Activated B cell treated with CpG ODN at 0.5 μM for 24 hours (primary cell): ENCODE measurements around the gene CDC42BPB. TPM values are rescaled to one million over a fixed set of nuclear protein-coding genes. Genes with fewer than 3 reads are reported as not detected.

Experiments used
- ATAC-seq: fragments of 200-7000 bp; cut with Tn5 transposase; one replicate; pipeline ENCODE4 v1.10.0; 2021; ENCODE audit warnings: low read depth, mild to moderate bottlenecking, moderate library complexity
- CTCF ChIA-PET: fragments of 350-600 bp; sonication (Branson Sonifier 250); formaldehyde crosslinking; loops from one replicate; lab custom pipeline; 2021; ENCODE audit warnings: antibody characterized with exemption; lab: Charles Lee
- POLR2A ChIA-PET: fragments of 350-600 bp; sonication (Branson Sonifier 250); formaldehyde crosslinking; loops from one replicate; lab custom pipeline; 2021; ENCODE audit warnings: antibody characterized with exemption; lab: Charles Lee
- DNase-seq: peaks from one replicate; pipeline ENCODE4 v3.0.0; 2022
- H3K27ac Mint-ChIP-seq: one replicate; pipeline ENCODE4 v1.8.0; 2020; ENCODE audit warnings: mixed read lengths
- H3K27me3 Mint-ChIP-seq: one replicate; pipeline ENCODE4 v1.8.0; 2021; ENCODE audit warnings: mixed read lengths
- H3K36me3 Mint-ChIP-seq: one replicate; pipeline ENCODE4 v1.8.0; 2021; ENCODE audit warnings: low read depth, mixed read lengths
- H3K4me1 Mint-ChIP-seq: one replicate; pipeline ENCODE4 v1.8.0; 2021; ENCODE audit warnings: mixed read lengths
- H3K4me3 Mint-ChIP-seq: one replicate; pipeline ENCODE4 v1.8.0; 2020; ENCODE audit warnings: mild to moderate bottlenecking, mixed read lengths
- H3K9me3 Mint-ChIP-seq: one replicate; pipeline ENCODE4 v1.8.0; 2020; ENCODE audit warnings: mixed read lengths
- CTCF ChIP-seq: fragments of 200-600 bp; IDR thresholded peaks from one replicate; pipeline ENCODE4 v1.8.0; 2022; ENCODE audit warnings: antibody characterized with exemption, mild to moderate bottlenecking
- intact Hi-C: fragments of 100-400 bp; cut with micrococcal nuclease; formaldehyde crosslinking; loops from one replicate; pipeline ENCODE4 v1.15.1; 2024
- total RNA-seq: library from RNA; stranded (reverse); gene quantifications from 2 replicates; pipeline ENCODE4 v1.2.3, GENCODE V29; 2022

The CDC42BPB gene
- total RNA-seq, 1 donor from 2014 or later: 38.5 TPM

- no peak for TF ChIP-seq CTCF
- Mint-ChIP-seq H3K4me3 (no peak overlapping the region), H3K27ac (no peak overlapping the region), H3K9me3 (peaks cover 6% of the 10 kb centered on the region), H3K36me3 (peaks cover 83% of the 10 kb centered on the region), H3K4me1 (peaks cover 4% of the 10 kb centered on the region), H3K27me3 (no peaks in the 10 kb centered on the region)
- ChIA-PET POLR2A (no interaction called here), CTCF (no interaction called here)
- DNase-seq (no peak), ATAC-seq (no peak)
- intact Hi-C loops: no loop called here
Observed at GRCh38 chr14:102982852-102983470, 74.4 kb downstream of the CDC42BPB start.

GRCh38 chr14:102980409-102980810 is 76.9 kb downstream of the CDC42BPB start:
- H3K9me3 Mint-ChIP-seq: no peaks in the 10 kb centered on the region
- CTCF ChIA-PET: no interaction called here
- H3K4me1 Mint-ChIP-seq: no peaks in the 10 kb centered on the region
- no peak for DNase-seq
- H3K36me3 Mint-ChIP-seq: peaks cover 78% of the 10 kb centered on the region
- intact Hi-C loops: no loop called here
- POLR2A ChIA-PET: no interaction called here
- no peak overlapping the region for H3K27ac Mint-ChIP-seq
- TF ChIP-seq CTCF: no peak
- no peak for ATAC-seq
- H3K4me3 Mint-ChIP-seq: no peak overlapping the region
- H3K27me3 Mint-ChIP-seq: no peaks in the 10 kb centered on the region

GRCh38 chr14:102979406-102979805 is 77.9 kb downstream of the CDC42BPB start:
- TF ChIP-seq CTCF: no peak
- Mint-ChIP-seq H3K27me3 (no peaks in the 10 kb centered on the region), H3K27ac (no peak overlapping the region), H3K4me1 (no peaks in the 10 kb centered on the region), H3K9me3 (no peaks in the 10 kb centered on the region), H3K36me3 (peaks cover 75% of the 10 kb centered on the region), H3K4me3 (no peak overlapping the region)
- ChIA-PET CTCF (no interaction called here), POLR2A (no interaction called here)
- DNase-seq (no peak), ATAC-seq (no peak)
- intact Hi-C loops: no loop called here

- intact Hi-C loops: no loop called here
- no peak for ATAC-seq
- Mint-ChIP-seq H3K4me3 (no peak overlapping the region), H3K27ac (no peak overlapping the region), H3K4me1 (no peaks in the 10 kb centered on the region), H3K9me3 (no peaks in the 10 kb centered on the region), H3K36me3 (peaks cover 76% of the 10 kb centered on the region), H3K27me3 (no peaks in the 10 kb centered on the region)
- TF ChIP-seq CTCF: no peak
- POLR2A ChIA-PET: interaction anchor here (0.7 kb wide), 1 partner anchor 527 kb away, joined by 6 read pairs; no protein-coding TSS in a partner anchor
- CTCF ChIA-PET: no interaction called here
- DNase-seq: no peak
Observed at GRCh38 chr14:102977475-102977874, 79.9 kb downstream of the CDC42BPB start.

- Mint-ChIP-seq H3K4me1 (no peaks in the 10 kb centered on the region), H3K9me3 (no peaks in the 10 kb centered on the region), H3K4me3 (no peak overlapping the region), H3K27me3 (no peaks in the 10 kb centered on the region), H3K27ac (no peak overlapping the region), H3K36me3 (peaks cover 76% of the 10 kb centered on the region)
- ATAC-seq (no peak), DNase-seq (no peak)
- no peak for TF ChIP-seq CTCF
- ChIA-PET POLR2A (interaction anchor here (1.2 kb wide), 1 partner anchor 281 kb away, joined by 3 read pairs; no protein-coding TSS in a partner anchor), CTCF (interaction anchor here (0.6 to 2.5 kb wide), 3 partner anchors 129 to 469 kb away, joined by 3 to 10 read pairs (median 3); no protein-coding TSS in a partner anchor)
- intact Hi-C loops: no loop called here
Observed at GRCh38 chr14:102975662-102976061, 81.7 kb downstream of the CDC42BPB start.
